Right forelimb (tissue), 1 donor: ENCODE results near the gene MUTYH.
"Not testable (repeated sequence)": the region's sequence is repeated elsewhere in the genome, so short reads cannot be mapped to it uniquely, and the experiment has no call there.

ENCODE experiments used
- DNase-seq: peaks from one replicate; pipeline ENCODE4 v3.0.0-alpha.2; 2018

MUTYH gene

GRCh38 chr1:45319761-45320160 is 20.5 kb downstream of the MUTYH start:
- DNase-seq: no peak

DNA sequence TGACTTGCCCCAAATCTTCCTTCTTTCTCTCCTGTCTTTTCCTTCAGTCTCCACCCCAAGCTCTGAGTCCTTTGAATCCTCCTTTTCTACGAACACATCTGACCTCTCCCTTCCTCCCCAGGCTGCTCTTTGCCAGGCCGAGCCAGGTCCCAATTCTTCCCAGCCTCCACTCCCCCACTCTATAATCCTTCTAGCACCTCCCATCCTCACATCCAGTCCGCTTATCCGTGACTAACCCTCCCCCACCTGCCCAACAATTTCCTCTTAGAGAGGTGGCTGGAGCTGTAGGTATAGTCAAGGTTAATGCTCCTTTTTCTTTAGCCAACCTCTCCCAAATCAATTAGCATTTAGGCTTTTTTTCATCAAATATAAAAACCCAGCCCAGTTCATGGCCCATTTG is 23.1 kb downstream of the MUTYH start:
- DNase-seq: no peak

DNA sequence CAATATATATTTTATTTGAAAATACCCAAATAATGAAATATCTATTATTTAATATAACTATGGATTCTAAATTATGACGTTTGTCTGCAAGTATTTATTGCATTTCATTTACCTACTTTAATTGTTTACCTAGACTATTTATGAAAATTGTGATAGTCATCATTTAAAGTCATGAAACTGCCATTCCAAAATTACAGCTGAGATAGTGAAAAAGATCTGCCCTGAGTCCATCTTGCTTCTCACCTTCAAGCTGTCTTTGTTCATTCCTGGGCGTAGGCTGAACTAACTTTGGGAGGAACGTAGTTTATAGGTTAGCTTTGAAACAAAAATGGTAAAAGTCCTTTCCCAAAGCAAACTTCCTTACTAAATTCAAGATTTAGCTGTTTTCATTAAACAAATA is 26.0 kb downstream of the MUTYH start:
- DNase-seq: no peak

GRCh38 chr1:45306905-45307304 is 33.3 kb downstream of the MUTYH start:
- no peak for DNase-seq

DNA sequence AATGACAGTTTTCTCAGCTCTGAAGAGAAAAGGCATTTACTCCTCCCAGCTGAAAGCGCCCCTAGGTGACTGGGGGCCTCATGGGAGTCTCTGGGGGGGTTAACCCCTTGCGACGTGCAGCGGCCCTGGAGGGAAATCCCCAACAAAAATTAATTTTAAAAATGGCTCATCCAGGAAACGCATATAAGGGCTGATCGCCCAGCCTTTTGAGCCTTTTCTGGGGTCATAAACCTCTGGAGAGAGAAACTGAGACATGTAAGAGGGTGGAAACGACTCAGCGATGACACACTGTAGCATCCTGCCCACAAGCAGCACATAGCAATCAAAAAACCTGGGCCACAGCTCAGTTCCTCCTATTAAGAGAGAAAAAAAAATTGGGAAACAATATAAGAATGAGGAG is 33.9 kb downstream of the MUTYH start:
- DNase-seq: no peak

DNA sequence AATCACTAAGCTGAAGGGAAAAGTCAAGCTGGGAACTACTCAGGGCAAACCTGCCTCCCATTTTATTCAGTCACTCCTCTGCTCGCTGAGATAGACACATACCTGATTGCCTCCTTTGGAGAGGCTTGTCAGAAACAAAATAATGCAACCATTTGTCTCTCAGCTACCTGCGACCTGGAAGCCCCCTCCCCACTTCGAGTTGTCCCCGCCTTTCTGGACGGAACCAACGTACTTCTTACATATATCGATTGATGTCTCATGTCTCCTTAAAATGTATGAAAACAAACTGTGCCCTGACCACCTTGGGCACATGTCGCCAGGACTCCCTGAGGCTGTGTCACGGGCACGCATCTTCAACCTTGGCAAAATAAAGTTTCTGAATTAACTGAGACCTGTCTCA is 35.0 kb downstream of the MUTYH start:
- no peak for DNase-seq

DNA sequence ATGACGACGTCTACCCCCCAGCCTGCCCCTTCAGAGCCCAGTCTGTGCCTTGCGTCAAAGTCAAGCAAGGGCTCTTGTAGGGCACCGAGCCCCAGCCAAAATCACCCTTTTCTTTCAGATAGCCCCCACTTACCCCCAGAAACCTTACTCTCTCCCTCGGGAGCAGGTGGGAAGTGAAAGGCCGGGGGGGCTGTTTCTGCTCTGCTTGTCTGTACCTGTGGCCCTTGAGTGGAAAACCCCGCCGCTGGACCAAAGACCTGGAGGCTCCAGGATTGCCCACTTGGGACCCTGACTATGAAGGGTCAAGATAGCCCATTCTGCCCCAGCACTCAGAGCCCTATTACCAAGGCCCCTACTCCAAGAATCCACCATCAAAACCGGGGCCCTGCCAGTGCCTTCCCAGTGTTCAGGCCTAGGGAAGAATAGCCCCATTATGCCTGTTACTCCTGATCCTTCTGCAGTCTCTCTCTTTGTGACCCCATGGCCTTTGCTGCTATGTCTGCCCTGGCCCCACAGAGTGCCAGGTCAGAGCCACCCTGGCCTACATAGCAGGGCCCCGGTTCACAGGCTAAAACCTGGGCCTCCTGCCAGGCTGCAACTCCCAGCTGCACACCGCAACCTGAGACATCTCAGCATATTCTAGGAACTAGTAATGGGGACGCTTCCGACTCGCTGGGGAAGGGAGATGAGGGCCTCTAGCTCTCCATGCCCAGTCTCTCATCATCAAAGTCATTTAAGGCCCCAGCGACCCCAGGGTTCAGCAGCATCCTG is 35.7 kb downstream of the MUTYH start:
- DNase-seq: peak; percentile 50

DNA sequence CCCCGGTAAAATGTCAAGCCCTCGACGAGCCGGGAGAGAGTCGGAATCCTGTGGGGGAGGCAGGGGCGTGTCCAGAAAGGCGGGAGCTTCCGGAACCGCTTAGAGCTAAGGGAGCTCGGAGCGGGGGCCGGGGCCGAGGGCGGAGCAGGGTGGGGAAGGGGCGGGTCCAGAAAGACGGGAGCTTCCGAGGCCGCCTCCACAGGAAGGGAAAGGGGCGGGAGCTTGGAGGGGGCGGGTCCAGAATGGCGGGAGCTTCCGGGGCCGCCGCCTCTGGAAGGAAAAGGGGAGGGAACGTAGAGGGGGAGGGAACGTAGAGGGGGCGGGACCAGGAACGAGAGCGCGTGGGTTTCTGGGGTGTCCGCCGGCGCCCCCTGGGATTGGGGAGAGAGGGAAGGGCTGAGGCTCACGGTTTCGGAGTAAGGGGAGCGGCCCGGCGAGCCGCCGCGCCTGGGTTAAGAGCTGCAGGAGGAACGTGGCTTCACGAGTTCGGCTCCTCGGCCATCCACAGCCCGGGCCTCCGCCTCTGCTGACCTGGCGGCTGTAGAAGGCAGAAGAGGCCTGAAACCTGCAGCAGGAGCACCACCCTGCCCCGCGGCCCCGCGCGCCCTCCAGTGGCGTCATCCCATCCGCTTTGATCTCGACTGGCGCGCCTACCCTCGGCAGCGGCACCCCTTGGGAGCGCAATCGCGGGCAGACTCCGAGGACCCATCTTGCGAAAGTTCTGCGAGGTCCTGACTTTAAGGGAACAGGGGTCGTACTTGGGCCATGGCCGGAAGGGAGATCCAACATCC is 36.5 kb downstream of the MUTYH start:
- DNase-seq: peak; percentile 99

GRCh38 chr1:45302505-45303150 is 37.6 kb downstream of the MUTYH start:
- no peak for DNase-seq

GRCh38 chr1:45300669-45300997 is 39.6 kb downstream of the MUTYH start:
- DNase-seq: no peak

DNA sequence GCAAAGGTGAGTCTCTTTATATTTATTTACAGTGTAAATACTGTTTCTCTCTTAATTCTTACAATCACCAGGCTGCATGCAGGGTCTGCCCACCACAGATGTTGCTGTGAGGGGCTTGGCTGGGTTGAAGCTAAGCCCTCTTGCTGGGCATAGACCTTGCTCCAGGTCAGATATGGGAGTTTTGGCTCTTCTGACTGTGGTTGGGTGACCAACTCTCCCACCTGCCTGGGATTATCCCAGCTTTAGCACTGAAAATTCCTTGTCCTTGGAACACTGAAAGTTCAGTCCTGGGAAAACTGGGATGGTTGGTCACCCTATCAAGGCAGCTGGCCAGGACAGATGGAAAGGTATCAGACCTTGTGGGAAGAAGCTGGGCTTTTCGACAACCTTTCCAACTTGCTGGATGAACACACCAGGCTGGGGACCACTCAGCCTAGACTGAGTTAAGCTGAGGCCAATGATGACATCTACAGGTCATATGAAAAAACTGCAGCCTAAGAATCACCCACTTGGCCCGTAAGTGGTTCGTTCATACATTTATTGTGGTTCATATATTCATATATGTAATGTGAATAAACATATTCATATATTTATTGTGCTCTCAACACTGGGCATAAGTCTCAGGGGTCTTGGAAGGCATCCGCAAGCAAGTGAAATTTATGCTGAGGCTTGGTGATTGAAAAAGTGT is 40.1 kb downstream of the MUTYH start:
- peak; percentile 66 for DNase-seq

GRCh38 chr1:45299296-45299695 is 40.9 kb downstream of the MUTYH start:
- DNase-seq: no peak

GRCh38 chr1:45297666-45298356 is 42.4 kb downstream of the MUTYH start:
- DNase-seq: no peak

GRCh38 chr1:45291716-45292115 is 48.5 kb downstream of the MUTYH start:
- no peak for DNase-seq

DNA sequence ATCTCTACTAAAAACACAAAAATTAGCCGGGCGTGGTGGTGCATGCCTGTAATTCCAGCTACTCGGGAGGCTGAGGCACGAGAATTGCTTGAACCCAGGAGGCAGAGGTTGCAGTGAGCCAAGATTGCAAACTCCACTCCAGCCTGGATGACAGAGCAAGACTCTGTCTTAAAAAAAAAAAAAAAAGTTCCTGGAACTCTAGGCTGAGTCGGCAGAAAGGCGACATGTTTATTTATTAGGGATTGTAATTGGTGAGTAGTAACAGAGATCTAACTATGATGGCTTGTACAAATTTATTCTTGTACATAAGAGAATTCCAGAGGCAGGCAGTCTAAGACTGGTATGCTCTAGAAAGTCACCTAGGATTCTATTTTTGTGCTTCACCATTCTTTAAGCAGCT is 49.2 kb downstream of the MUTYH start:
- not testable (repeated sequence) for DNase-seq

DNA sequence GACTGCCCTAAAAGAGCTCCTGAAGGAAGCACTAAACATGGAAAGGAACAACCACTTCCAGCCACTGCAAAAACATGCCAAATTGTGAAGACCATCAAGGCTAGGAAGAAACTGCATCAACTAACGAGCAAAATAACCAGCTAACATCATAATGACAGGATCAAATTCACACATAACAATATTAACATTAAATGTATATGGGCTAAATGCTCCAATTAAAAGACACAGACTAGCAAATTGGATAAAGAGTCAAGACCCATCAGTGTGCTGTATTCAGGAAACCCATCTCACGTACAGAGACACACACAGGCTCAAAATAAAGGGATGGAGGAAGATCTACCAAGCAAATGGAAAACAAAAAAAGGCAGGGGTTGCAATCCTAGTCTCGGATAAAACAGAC is 53.7 kb downstream of the MUTYH start:
- DNase-seq: not testable (repeated sequence)

DNA sequence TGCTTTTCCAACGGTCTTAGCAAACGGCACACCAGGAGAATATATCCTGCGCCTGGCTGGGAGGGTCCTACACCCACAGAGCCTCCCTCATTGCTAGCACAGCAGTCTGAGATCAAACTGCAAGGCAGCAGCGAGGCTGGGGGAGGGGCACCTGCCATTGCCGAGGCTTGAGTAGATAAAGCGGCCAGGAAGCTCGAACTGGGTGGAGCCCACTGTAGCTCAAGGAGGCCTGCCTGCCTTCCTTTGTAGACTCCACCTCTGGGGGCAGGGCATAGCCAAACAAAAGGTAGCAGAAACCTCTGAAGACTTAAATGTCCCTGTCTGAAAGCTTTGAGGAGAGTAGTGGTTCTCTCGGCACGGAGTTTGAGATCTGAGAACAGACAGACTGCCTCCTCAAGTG is 55.4 kb downstream of the MUTYH start:
- DNase-seq: not testable (repeated sequence)

GRCh38 chr1:45282351-45282750 is 57.9 kb downstream of the MUTYH start:
- no peak for DNase-seq
